Stimulated activated CD4-positive, alpha-beta T cell treated with anti-CD3 and anti-CD28 coated beads, TNF-alpha, amount 100 ng/mL, for 48 hours (primary cell): Measurements from ENCODE around the gene PGAP3.
A peak's percentile ranks its signal among the peaks of the same experiment; 100 is the strongest.

Experiments used
- DNase-seq, 3 donors: peaks; one replicate each; pipeline ENCODE4 v3.0.0-alpha.2; 2020; ENCODE audit warnings: low read depth in 3 of 3

PGAP3 gene

DNA sequence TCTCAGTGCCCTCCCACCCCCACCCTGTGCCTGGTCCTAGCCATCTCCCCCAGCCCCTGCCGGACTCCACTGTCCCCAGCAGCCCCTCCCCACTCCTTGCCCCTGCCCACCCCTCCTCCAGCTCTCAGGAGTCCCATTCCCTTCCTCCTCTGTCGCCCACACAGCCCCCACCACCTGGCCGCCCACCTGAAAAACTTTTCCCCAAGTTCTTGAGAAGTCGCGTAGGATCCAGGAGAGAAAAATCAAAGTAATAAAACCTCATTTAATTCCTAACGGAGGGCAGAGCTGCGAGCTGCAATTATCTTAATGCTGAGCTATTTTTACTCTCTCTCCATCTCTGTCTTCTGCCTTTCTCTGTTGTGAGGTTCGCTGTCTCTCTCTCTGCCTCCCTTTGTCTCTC, 63.5 kb downstream of the PGAP3 start:
- no peak for DNase-seq

DNA sequence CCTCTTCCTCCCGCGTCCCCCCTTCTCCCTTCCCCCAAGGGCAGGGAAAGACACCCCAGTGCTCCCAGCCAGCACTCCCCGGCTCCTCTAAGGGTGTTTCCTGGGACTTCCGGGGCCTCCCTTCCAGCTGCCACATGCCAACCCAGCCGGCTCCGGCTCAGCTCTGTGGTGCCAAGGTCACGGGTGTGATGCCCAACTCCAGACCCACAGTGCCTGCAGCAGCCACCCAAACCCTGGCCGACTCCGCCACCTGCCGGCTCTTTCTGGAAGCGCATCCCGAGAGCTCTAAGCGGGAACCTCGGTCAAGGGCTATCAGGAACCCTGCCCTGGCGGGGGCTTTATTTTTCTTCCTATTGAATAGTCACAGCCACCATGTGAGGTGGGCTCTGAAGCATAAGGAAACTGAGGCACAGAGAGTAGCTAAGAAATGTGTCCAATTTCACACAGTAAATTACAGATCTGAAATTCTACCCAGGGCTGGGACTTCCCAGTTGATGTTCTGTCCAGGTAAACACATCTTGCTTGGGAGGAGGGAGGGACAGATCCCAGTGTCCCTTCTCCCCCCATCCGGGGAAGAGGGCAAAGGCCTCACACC, 64.4 kb downstream of the PGAP3 start:
- peak; percentile 74 to 83 (median 78) for DNase-seq

DNA sequence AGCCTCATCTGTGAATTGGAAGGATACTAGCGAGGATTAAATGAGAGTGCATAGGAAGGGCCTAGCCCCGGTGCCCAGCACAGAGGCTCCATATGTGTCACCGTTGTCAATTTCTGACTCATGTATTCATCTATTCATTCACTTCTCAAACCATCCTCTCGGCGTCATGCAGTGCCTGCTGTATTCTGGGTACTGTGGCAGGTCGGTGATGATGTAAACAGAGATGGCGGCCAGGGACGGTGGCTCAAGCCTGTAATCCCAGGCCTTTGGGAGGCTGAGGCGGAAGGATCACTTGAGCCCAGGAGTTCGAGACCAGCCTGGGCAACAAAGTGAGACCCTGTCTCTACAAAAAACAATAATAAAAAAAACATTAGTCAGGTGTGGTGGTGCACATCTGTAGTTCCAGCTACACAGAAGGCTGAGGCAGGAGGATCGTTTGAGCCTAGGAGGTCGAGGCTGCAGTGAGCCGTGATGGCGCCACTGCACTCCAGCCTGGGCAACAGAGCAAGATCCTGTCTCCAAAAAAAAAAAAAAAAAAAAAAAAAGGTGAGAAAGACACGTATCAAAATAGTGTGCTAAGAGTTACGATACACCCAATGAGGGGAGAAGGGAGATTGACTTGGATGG, 65.4 kb downstream of the PGAP3 start:
- peak in 2 of 3 donors; percentile 30 to 40 for DNase-seq

DNA sequence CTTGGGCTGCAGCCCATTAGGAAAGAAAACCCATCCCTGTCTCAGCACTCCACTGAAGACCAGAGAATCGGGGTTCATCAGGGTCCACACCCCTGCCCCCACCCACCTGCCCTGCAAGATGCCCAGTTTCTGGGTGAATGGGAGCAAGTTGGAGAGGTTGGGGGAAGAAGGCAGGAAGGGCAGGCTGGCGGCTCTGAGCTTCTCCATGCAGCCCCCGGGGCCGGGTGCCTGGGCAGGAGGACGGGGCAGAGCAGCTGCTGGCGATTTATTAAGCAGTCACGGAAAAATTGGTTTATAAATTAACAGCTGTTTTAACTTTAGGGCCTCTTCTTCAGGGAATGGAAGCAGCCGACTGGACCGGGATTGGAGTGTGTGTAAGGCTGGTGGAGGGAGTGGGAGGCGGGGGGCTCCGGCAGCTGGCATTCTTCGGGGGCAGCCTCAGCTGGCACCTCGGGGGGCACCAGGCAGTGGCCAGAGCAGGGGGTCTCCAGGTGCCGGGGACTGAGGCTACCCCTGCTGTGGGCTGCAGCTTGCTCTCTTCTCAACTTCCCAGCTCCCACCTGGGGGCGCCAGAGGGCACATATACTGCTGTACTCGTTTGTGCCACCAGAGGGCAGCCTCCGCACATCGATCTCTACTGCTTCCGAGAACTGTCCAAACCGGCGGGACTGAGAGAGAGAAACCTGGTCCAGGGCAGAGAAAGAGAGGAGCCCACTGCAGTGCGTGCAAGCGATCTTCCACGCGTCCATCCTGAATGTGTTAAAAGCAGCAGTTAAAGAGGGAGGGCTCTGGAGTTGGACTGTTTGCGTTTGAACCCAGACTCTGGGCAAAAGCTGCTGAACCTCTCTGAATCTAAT, 66.1 kb downstream of the PGAP3 start:
- DNase-seq = peak; percentile 71 to 85 (median 74)
